K562 (cell line): ENCODE data around the gene CR2. TPM values are rescaled to one million over a fixed set of nuclear protein-coding genes. Genes with fewer than 3 reads are reported as not detected.

Source experiments
- FOXA1 ChIP-seq: fragments of 450-650 bp; IDR thresholded peaks from 2 replicates; pipeline ENCODE4 v1.6.1; 2016; ENCODE audit warnings: mild to moderate bottlenecking, borderline replicate concordance
- FOXO4 ChIP-seq: fragments of 450-650 bp; formaldehyde crosslinking; IDR thresholded peaks from 2 replicates; pipeline ENCODE4 v1.4.0; 2020; ENCODE audit warnings: mild to moderate bottlenecking, moderate library complexity
- GATAD2A ChIP-seq: fragments of 450-650 bp; IDR thresholded peaks from 2 replicates; pipeline ENCODE4 v1.6.1; 2017
- HNRNPLL ChIP-seq: fragments of 200-400 bp; formaldehyde crosslinking; IDR thresholded peaks from 2 replicates; pipeline ENCODE4 v1.6.1; 2017; ENCODE audit warnings: low read length, low read depth, mild to moderate bottlenecking; ENCODE audit not compliant: poor library complexity, severe bottlenecking
- KLF1 ChIP-seq: fragments of 450-650 bp; IDR thresholded peaks from 2 replicates; pipeline ENCODE4 v1.6.1; 2016; ENCODE audit warnings: missing genetic modification characterization, missing compliant biosample characterization
- MED1 ChIP-seq: sonication (generic); formaldehyde crosslinking; IDR thresholded peaks from 2 replicates; pipeline ENCODE4 v1.8.1; 2023; ENCODE audit warnings: missing genetic modification reagents, borderline replicate concordance
- MEF2D ChIP-seq: conservative IDR thresholded peaks from 2 replicates; pipeline ENCODE4 v1.6.1; 2016; ENCODE audit warnings: low read depth, missing genetic modification characterization, missing compliant biosample characterization
- MTA2 ChIP-seq: fragments of 450-650 bp; IDR thresholded peaks from 2 replicates; pipeline ENCODE4 v1.6.1; 2016; ENCODE audit warnings: low read depth
- MXD1 ChIP-seq: fragments of 250-450 bp; sonication (Bioruptor Pico); IDR thresholded peaks from 2 replicates; pipeline ENCODE4 v1.8.0; 2021; ENCODE audit warnings: borderline replicate concordance, mild to moderate bottlenecking, moderate library complexity; ENCODE audit not compliant: poor library complexity, severe bottlenecking
- NFYB ChIP-seq: IDR thresholded peaks from 2 replicates; pipeline ENCODE4 v1.6.1; 2011; ENCODE audit warnings: mild to moderate bottlenecking, moderate library complexity; ENCODE audit not compliant: insufficient read length; ENCODE audit errors: extremely low read depth
- THAP7 ChIP-seq: fragments of 250-450 bp; sonication (Bioruptor Pico); IDR thresholded peaks from 2 replicates; pipeline ENCODE4 v1.5.0; 2021
- ZFX ChIP-seq: sonication (generic); formaldehyde crosslinking; IDR thresholded peaks from 2 replicates; pipeline ENCODE4 v1.8.0; 2022; ENCODE audit warnings: mild to moderate bottlenecking, missing genetic modification reagents, moderate library complexity
- ZNF133 ChIP-seq: fragments of 250-450 bp; sonication (Bioruptor Pico); IDR thresholded peaks from 2 replicates; pipeline ENCODE4 v1.4.0; 2020; ENCODE audit warnings: mild to moderate bottlenecking
- ZNF76 ChIP-seq: fragments of 250-450 bp; sonication (Bioruptor Pico); IDR thresholded peaks from 2 replicates; pipeline ENCODE4 v1.4.0; 2020; ENCODE audit warnings: mild to moderate bottlenecking, moderate library complexity, borderline replicate concordance
- polyA plus RNA-seq, 8 experiments: library from polyadenylated mRNA; depleted of rRNA in 4 of 8; stranded (reverse) in 5 of 8; unstranded in 3 of 8; fragments of >200 nt; fragmentation: Nextera tagmentation in 2 of 8; fragmentation: Illumina TruSeq in 1 of 8; extraction: Ambion mirVana in 2 of 8; extraction: Trizol in 1 of 8; gene quantifications; 2 replicates each; pipeline versions ENCODE4 v1.2.1 to v1.2.3, GENCODE V29; 2011 to 2014; ENCODE audit warnings: inconsistent platforms in 1 of 8, missing spikeins in 1 of 8
- total RNA-seq, 7 experiments: library from RNA; depleted of rRNA in 6 of 7; stranded (reverse); fragments of >200 nt in 6 of 7; fragmentation: Illumina TruSeq in 2 of 7; extraction: Trizol in 2 of 7; gene quantifications; 2 replicates each; pipeline versions ENCODE4 v1.2.1 to v1.2.3, GENCODE V29; 2011 to 2021; ENCODE audit warnings: low replicate concordance in 1 of 7
- TF ChIP-seq, protein P1 (sequence below): fragments of 150-350 bp; conservative IDR thresholded peaks from 2 replicates; pipeline ENCODE4 v1.6.1; 2014; ENCODE audit warnings: low read length
- TF ChIP-seq, protein P2 (sequence below): fragments of 250-450 bp; sonication (Bioruptor Pico); IDR thresholded peaks from 2 replicates; pipeline ENCODE4 v1.9.0; 2021; ENCODE audit warnings: mild to moderate bottlenecking

CR2 gene
- total and polyA plus RNA-seq, 9 of the 15 experiments (the other 6 are each of a cell fraction or from before 2014, with no cell fraction given) = 0.07 to 0.67 (median 0.37) TPM

DNA sequence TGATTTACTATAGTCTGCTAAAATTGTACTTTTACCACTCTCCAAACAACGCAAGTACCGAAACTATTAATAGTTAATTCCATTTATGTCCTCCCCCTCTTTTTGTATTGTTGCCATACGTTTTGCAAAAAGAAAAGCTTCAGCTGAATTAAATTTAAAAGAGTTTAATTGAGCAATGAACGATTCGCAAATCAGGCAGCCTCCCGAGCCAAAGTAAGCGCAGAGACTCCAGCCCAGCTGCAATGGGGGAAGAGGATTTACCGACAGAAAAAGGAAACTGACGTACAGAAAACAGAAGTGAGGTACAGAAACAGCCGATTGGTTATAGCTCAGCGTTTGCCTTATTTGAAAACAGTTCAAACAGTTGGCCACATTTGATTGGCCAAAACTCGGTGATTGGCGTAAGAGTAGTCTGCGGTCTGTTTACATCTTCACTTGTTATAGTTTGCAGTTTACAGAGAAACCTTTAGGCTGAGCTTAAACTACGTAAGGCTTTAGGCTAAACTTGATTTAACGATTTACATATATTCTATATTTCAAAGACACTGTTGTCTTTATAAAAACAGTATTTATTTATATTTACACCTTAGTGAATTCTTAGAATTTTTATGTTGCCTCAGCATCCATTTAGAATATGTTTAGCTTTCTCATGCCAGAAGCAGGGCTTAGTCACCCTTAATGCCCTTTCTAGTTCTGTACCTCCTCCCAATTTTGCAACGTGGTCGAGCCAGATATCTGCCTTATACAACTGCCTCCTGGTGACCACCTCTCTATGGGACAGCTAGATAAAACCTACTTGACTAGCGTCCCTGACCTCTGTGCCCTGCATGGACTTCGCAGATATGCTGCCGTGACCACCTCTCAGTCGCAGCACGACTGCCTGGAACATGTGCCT, 65.6 kb downstream of the CR2 start (continued):
- TF ChIP-seq FOXO4 (CRISPR knock-in tag) (no peak), HNRNPLL (peak; percentile 90), MTA2 (peak; percentile 98), ZNF76 (no peak), NFYB (peak; percentile 98), MED1 (CRISPR knock-in tag) (no peak), KLF1 (tag) (no peak), THAP7 (CRISPR knock-in tag) (no peak), MEF2D (tag) (peak; percentile 68; the same call in 1 of the 2 replicates), ZFX (no peak), GATAD2A (no peak), MXD1 (no peak), ZNF133 (CRISPR knock-in tag) (no peak), FOXA1 (no peak)
- TF ChIP-seq, protein P1, sequence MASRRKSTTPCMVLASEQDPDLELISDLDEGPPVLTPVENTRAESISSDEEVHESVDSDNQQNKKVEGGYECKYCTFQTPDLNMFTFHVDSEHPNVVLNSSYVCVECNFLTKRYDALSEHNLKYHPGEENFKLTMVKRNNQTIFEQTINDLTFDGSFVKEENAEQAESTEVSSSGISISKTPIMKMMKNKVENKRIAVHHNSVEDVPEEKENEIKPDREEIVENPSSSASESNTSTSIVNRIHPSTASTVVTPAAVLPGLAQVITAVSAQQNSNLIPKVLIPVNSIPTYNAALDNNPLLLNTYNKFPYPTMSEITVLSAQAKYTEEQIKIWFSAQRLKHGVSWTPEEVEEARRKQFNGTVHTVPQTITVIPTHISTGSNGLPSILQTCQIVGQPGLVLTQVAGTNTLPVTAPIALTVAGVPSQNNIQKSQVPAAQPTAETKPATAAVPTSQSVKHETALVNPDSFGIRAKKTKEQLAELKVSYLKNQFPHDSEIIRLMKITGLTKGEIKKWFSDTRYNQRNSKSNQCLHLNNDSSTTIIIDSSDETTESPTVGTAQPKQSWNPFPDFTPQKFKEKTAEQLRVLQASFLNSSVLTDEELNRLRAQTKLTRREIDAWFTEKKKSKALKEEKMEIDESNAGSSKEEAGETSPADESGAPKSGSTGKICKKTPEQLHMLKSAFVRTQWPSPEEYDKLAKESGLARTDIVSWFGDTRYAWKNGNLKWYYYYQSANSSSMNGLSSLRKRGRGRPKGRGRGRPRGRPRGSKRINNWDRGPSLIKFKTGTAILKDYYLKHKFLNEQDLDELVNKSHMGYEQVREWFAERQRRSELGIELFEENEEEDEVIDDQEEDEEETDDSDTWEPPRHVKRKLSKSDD = no peak
- TF ChIP-seq, protein P2, sequence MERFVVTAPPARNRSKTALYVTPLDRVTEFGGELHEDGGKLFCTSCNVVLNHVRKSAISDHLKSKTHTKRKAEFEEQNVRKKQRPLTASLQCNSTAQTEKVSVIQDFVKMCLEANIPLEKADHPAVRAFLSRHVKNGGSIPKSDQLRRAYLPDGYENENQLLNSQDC (CRISPR knock-in tag) = no peak
